K562 (cell line): ENCODE results near the gene NUP214. TPM values are rescaled to one million over a fixed set of nuclear protein-coding genes. Genes with fewer than 3 reads are reported as not detected.
A peak's percentile ranks its signal among the peaks of the same experiment; 100 is the strongest.

Experiments used
- ATAC-seq: fragments of 200-7000 bp; cut with Tn5 transposase; 3 replicates; pipeline ENCODE4 v1.9.1; 2020; ENCODE audit warnings: moderate library complexity
- BruUV-seq: library from RNA; stranded (reverse); fragments of 400-500 nt; replicated peaks from 2 replicates; lab custom pipeline; 2021; lab: Mats Ljungman, UMichigan
- CTCF ChIA-PET: fragments of 300-600 bp; formaldehyde crosslinking; extraction: SDS; loops from one replicate; lab custom pipeline; 2021; ENCODE audit warnings: low intra/inter-chr PET ratio; lab: Yijun Ruan, JAX
- POLR2A ChIA-PET: fragments of 300-600, 350-650 bp; sonication (Branson Sonifier 250); formaldehyde crosslinking; extraction: SDS; loops from one replicate; lab custom pipeline; 2021; ENCODE audit warnings: antibody characterized with exemption, inconsistent platforms; lab: Yijun Ruan, JAX
- DNase-seq, 4 experiments: peaks; one replicate each; pipeline versions ENCODE4 v3.0.0 to v3.0.0-alpha.2; 2011 to 2018; ENCODE audit warnings: low spot score in 3 of 4, mixed read lengths in 3 of 4; ENCODE audit errors: extremely low read depth in 1 of 4
- FAIRE-seq: peaks from 2 replicates; lab custom pipeline; 2011; peaks lifted over from hg19 to GRCh38; lab: Jason Lieb, UNC
- H2AFZ ChIP-seq: 2 replicates; pipeline ENCODE4 v1.6.0; 2011; ENCODE audit warnings: low read depth, low read length, control low read depth, inconsistent platforms
- H3K27ac ChIP-seq: fragments of 200-600 bp; 3 replicates; pipeline ENCODE4 v1.8.0; 2011; ENCODE audit warnings: low read depth, mild to moderate bottlenecking, control low read depth, inconsistent platforms, low read length, moderate library complexity, mixed read lengths; ENCODE audit errors: extremely low read depth
- H3K27me3 ChIP-seq, 2 experiments: fragments of 300-600 bp in 1 of 2; 2 replicates in 1 of 2; 3 replicates in 1 of 2; pipeline versions ENCODE4 v1.6.0 to v1.8.0; 2011; ENCODE audit warnings: inconsistent platforms in 2 of 2, low read length in 2 of 2, mild to moderate bottlenecking in 1 of 2, mixed read lengths in 1 of 2, moderate library complexity in 1 of 2; ENCODE audit not compliant: control insufficient read depth in 2 of 2, insufficient read depth in 2 of 2
- H3K36me3 ChIP-seq: fragments of 300-600 bp; 3 replicates; pipeline ENCODE4 v1.8.0; 2011; ENCODE audit warnings: mild to moderate bottlenecking, low read length, inconsistent platforms; ENCODE audit not compliant: control insufficient read depth, insufficient read depth
- H3K4me1 ChIP-seq, 2 experiments: fragments of 200-600 bp in 1 of 2; replicated peaks in 1 of 2; 2 replicates in 1 of 2; 3 replicates in 1 of 2; pipeline versions ENCODE4 v1.5.1 to v1.8.0; 2011; ENCODE audit warnings: inconsistent platforms in 2 of 2, low read length in 2 of 2, mild to moderate bottlenecking in 1 of 2, mixed read lengths in 1 of 2, moderate library complexity in 1 of 2; ENCODE audit not compliant: control insufficient read depth in 2 of 2, insufficient read depth in 2 of 2
- H3K4me2 ChIP-seq: 2 replicates; pipeline ENCODE4 v1.6.1; 2011; ENCODE audit warnings: low read length, control low read depth, inconsistent platforms, mixed read lengths; ENCODE audit not compliant: insufficient read depth
- H3K4me3 ChIP-seq: fragments of 200-600 bp; sonication (generic), shearing (Covaris generic); 2 replicates; pipeline ENCODE4 v1.5.1; 2016; ENCODE audit warnings: control low read depth, inconsistent platforms
- H3K79me2 ChIP-seq: fragments of 200-600 bp; 3 replicates; pipeline ENCODE4 v1.8.0; 2011; ENCODE audit warnings: low read length, inconsistent platforms; ENCODE audit not compliant: control insufficient read depth, insufficient read depth
- H3K9ac ChIP-seq, 2 experiments: 2 replicates each; pipeline versions ENCODE4 v1.6.0 to v1.6.1; 2011; ENCODE audit warnings: low read depth in 2 of 2, low read length in 2 of 2, control low read depth in 1 of 2, inconsistent platforms in 1 of 2, mild to moderate bottlenecking in 1 of 2, mixed read lengths in 1 of 2; ENCODE audit not compliant: insufficient read depth in 1 of 2
- H3K9me1 ChIP-seq: one replicate; pipeline ENCODE4 v1.6.0; 2011; ENCODE audit warnings: inconsistent platforms, mild to moderate bottlenecking, low read length, moderate library complexity; ENCODE audit not compliant: control insufficient read depth, insufficient read depth
- H3K9me3 ChIP-seq: replicated peaks from 2 replicates; pipeline ENCODE4 v1.5.1; 2011; ENCODE audit warnings: low read depth, low read length, inconsistent platforms; ENCODE audit not compliant: control insufficient read depth, insufficient read depth
- H4K20me1 ChIP-seq: replicated peaks from 2 replicates; pipeline ENCODE4 v1.6.1; 2011; ENCODE audit warnings: low read length, inconsistent platforms, mixed read lengths; ENCODE audit not compliant: control insufficient read depth, insufficient read depth
- BMI1 ChIP-seq: fragments of 150-350 bp; IDR thresholded peaks from 2 replicates; pipeline ENCODE4 v1.6.1; 2014; ENCODE audit warnings: low read length
- BRD4 ChIP-seq: fragments of 200-600 bp; sonication (generic); IDR thresholded peaks from 2 replicates; pipeline ENCODE4 v1.6.1; 2017; ENCODE audit warnings: inconsistent platforms
- GTF2E2 ChIP-seq: fragments of 200-800 bp; sonication (Bioruptor generic); IDR thresholded peaks from 2 replicates; pipeline ENCODE4 v1.6.1; 2016; ENCODE audit warnings: missing genetic modification characterization, missing compliant biosample characterization
- HMGN3 ChIP-seq: IDR thresholded peaks from 2 replicates; pipeline ENCODE4 v1.6.1; 2011; ENCODE audit warnings: borderline replicate concordance, low read depth, mild to moderate bottlenecking, mixed read lengths, low read length; ENCODE audit not compliant: insufficient read length; ENCODE audit errors: extremely low read depth
- PHF20 ChIP-seq: fragments of 450-650 bp; IDR thresholded peaks from 2 replicates; pipeline ENCODE4 v1.6.1; 2018; ENCODE audit not compliant: partially characterized antibody
- TGIF2 ChIP-seq: sonication (generic); formaldehyde crosslinking; IDR thresholded peaks from 2 replicates; pipeline ENCODE4 v1.8.1; 2022; ENCODE audit warnings: mild to moderate bottlenecking, missing genetic modification reagents, moderate library complexity
- U2AF2 ChIP-seq: fragments of 200-400 bp; formaldehyde crosslinking; optimal IDR thresholded peaks from 2 replicates; pipeline ENCODE3; 2017; ENCODE audit warnings: low read depth, mild to moderate bottlenecking, low read length
- YBX1 ChIP-seq: fragments of 450-650 bp; IDR thresholded peaks from 2 replicates; pipeline ENCODE4 v1.7.1; 2016; ENCODE audit warnings: mild to moderate bottlenecking
- ZNF316 ChIP-seq: fragments of 450-650 bp; IDR thresholded peaks from 2 replicates; pipeline ENCODE4 v1.6.1; 2016
- ZNF384 ChIP-seq: IDR thresholded peaks from 2 replicates; pipeline ENCODE4 v1.6.1; 2012; ENCODE audit warnings: low read depth, low read length, improper control_type of control experiment
- ZNF444 ChIP-seq: fragments of 250-450 bp; sonication (Bioruptor Pico); IDR thresholded peaks from 2 replicates; pipeline ENCODE4 v1.4.0; 2020; ENCODE audit warnings: mild to moderate bottlenecking, moderate library complexity
- WGBS: fragments of 100-300 bp; shearing (Covaris generic); methylation state at CpG from one replicate; pipeline ENCODE4 v1.1.6; 2016; ENCODE audit warnings: low coverage, mixed read lengths; ENCODE audit not compliant: insufficient coverage; ENCODE audit errors: missing lambda C conversion rate; 5-methylcytosine and 5-hydroxymethylcytosine counted together
- in situ Hi-C: fragments of 300-500 bp; cut with MboI; formaldehyde crosslinking; loops from 4 replicates; pipeline ENCODE4 v1.15.0; 2018; ENCODE audit warnings: inconsistent platforms, mixed read lengths
- intact Hi-C: fragments of 100-400 bp; cut with micrococcal nuclease; formaldehyde crosslinking; loops from 2 replicates; pipeline ENCODE4 v1.14.2; 2022
- polyA plus RNA-seq, 8 experiments: library from polyadenylated mRNA; depleted of rRNA in 4 of 8; stranded (reverse) in 5 of 8; unstranded in 3 of 8; fragments of >200 nt; fragmentation: Nextera tagmentation in 2 of 8; fragmentation: Illumina TruSeq in 1 of 8; extraction: Ambion mirVana in 2 of 8; extraction: Trizol in 1 of 8; gene quantifications; 2 replicates each; pipeline versions ENCODE4 v1.2.1 to v1.2.3, GENCODE V29; 2011 to 2014; ENCODE audit warnings: inconsistent platforms in 1 of 8, missing spikeins in 1 of 8
- total RNA-seq, 7 experiments: library from RNA; depleted of rRNA in 6 of 7; stranded (reverse); fragments of >200 nt in 6 of 7; fragmentation: Illumina TruSeq in 2 of 7; extraction: Trizol in 2 of 7; gene quantifications; 2 replicates each; pipeline versions ENCODE4 v1.2.1 to v1.2.3, GENCODE V29; 2011 to 2021; ENCODE audit warnings: low replicate concordance in 1 of 7
- TF ChIP-seq, protein P1 (sequence below): sonication (generic); formaldehyde crosslinking; IDR thresholded peaks from 2 replicates; pipeline ENCODE4 v1.8.1; 2023; ENCODE audit warnings: mild to moderate bottlenecking, missing genetic modification reagents
- TF ChIP-seq, protein P2 (sequence below), 2 experiments: fragments of 250-450 bp in 1 of 2; fragments of 450-650 bp in 1 of 2; sonication (Bioruptor Pico) in 1 of 2; IDR thresholded peaks; 2 replicates each; pipeline versions ENCODE4 v1.6.1 to v1.8.0; 2016 to 2021; ENCODE audit warnings: mild to moderate bottlenecking in 2 of 2, moderate library complexity in 2 of 2, missing compliant biosample characterization in 1 of 2, missing genetic modification characterization in 1 of 2

Gene NUP214
- total and polyA plus RNA-seq, 9 of the 15 experiments (the other 6 are each of a cell fraction or from before 2014, with no cell fraction given): 56.9 to 332 (median 97.1) TPM

- Histone ChIP-seq H3K4me2 (no peak overlapping the region), H3K4me1 (peaks cover 12 to 34% of the 10 kb centered on the region in 2 experiments), H3K79me2 (no peaks in the 10 kb centered on the region), H3K27ac (no peak overlapping the region), H3K27me3 (peaks cover 0 to 4% of the 10 kb centered on the region in 2 experiments; a peak in 1 of 5 replicates), H4K20me1 (0 out of 2 replicates have a peak, but pooled peaks cover 4% of the 10 kb centered on the region), H3K9ac (peak overlapping the region in 1 of 2 experiments; percentile 1; a peak in 1 of 4 replicates), H2AFZ (no peak overlapping the region), H3K36me3 (peaks cover 18% of the 10 kb centered on the region; the same call in 1 of the 3 replicates), H3K4me3 (no peak overlapping the region), H3K9me1 (peaks cover 8% of the 10 kb centered on the region), H3K9me3 (no peaks in the 10 kb centered on the region)
- CTCF ChIA-PET: no interaction called here
- ATAC-seq: no peak
- DNase-seq: no peak
- WGBS: 74% methylated on average over 14 of the region's 14 CpGs
- no TSS peak for BruUV-seq
- 0 out of 2 replicates have a peak, but pooled peaks have one; percentile 41 for TF ChIP-seq ZNF384
- TF ChIP-seq PHF20: no peak
- no peak for FAIRE-seq
- intact Hi-C loops: no loop called here
- in situ Hi-C loops: no loop called here
- POLR2A ChIA-PET: interaction anchor here (6.0 to 17.3 kb wide), 2 partner anchors 15 to 18 kb away, joined by 50 to 338 read pairs; partner anchors contain the start of gene FAM78A
These were observed 129.2 kb downstream of the NUP214 start for GRCh38 chr9:131254626-131255025.

- H2AFZ ChIP-seq: peak overlapping the region; percentile 79
- no peaks in the 10 kb centered on the region for H3K9me3 ChIP-seq
- FAIRE-seq (no peak), ATAC-seq (peak; percentile 3), DNase-seq (no peak)
- intact Hi-C loops: no loop called here
- peaks cover 30% of the 10 kb centered on the region; the same call in 1 of the 3 replicates for H3K36me3 ChIP-seq
- H3K4me2 ChIP-seq: peak overlapping the region; percentile 24; the same call in 1 of the 2 replicates
- peaks cover 0 to 4% of the 10 kb centered on the region in 2 experiments; a peak in 1 of 5 replicates for H3K27me3 ChIP-seq
- H3K79me2 ChIP-seq: no peaks in the 10 kb centered on the region
- H3K9ac ChIP-seq: peak overlapping the region in 1 of 2 experiments; percentile 62; a peak in 2 of 4 replicates
- WGBS: 79% methylated on average over 8 of the region's 8 CpGs
- POLR2A ChIA-PET: interaction anchor here (0.5 to 17.3 kb wide), 17 partner anchors 6 to 1374 kb away, joined by 3 to 338 read pairs (median 4); partner anchors contain the start of genes FAM78A and NUP214
- BruUV-seq: no TSS peak
- 0 out of 2 replicates have a peak, but pooled peaks cover 4% of the 10 kb centered on the region for H4K20me1 ChIP-seq
- peak overlapping the region; percentile 38; the same call in 2 of the 3 replicates for H3K27ac ChIP-seq
- H3K4me3 ChIP-seq: no peak overlapping the region
- CTCF ChIA-PET: no interaction called here
- H3K9me1 ChIP-seq: peaks cover 8% of the 10 kb centered on the region
- peaks cover 12 to 36% of the 10 kb centered on the region in 2 experiments for H3K4me1 ChIP-seq
- in situ Hi-C loops: no loop called here
- TF ChIP-seq, protein P1, sequence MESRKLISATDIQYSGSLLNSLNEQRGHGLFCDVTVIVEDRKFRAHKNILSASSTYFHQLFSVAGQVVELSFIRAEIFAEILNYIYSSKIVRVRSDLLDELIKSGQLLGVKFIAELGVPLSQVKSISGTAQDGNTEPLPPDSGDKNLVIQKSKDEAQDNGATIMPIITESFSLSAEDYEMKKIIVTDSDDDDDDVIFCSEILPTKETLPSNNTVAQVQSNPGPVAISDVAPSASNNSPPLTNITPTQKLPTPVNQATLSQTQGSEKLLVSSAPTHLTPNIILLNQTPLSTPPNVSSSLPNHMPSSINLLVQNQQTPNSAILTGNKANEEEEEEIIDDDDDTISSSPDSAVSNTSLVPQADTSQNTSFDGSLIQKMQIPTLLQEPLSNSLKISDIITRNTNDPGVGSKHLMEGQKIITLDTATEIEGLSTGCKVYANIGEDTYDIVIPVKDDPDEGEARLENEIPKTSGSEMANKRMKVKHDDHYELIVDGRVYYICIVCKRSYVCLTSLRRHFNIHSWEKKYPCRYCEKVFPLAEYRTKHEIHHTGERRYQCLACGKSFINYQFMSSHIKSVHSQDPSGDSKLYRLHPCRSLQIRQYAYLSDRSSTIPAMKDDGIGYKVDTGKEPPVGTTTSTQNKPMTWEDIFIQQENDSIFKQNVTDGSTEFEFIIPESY (CRISPR knock-in tag): no peak
- TF ChIP-seq ZNF444 (CRISPR knock-in tag) (no peak), BMI1 (no peak), GTF2E2 (tag) (no peak), TGIF2 (CRISPR knock-in tag) (no peak), ZNF316 (no peak), U2AF2 (no peak), YBX1 (no peak), BRD4 (no peak), HMGN3 (no peak)
- TF ChIP-seq, protein P2, sequence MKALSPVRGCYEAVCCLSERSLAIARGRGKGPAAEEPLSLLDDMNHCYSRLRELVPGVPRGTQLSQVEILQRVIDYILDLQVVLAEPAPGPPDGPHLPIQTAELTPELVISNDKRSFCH (CRISPR knock-in tag; IDR thresholded peaks at IDR 0.05): no peak
- TF ChIP-seq, protein P2 (tag; IDR thresholded peaks at IDR 0.05): no peak
These were observed 130.4 kb downstream of the NUP214 start for GRCh38 chr9:131255676-131256197.
